ENCODE data around the gene BRD9. TPM values are rescaled to one million over a fixed set of nuclear protein-coding genes. Genes with fewer than 3 reads are reported as not detected.

The BRD9 gene
- total and polyA plus RNA-seq, 2 donors (not counting 3 experiments of a cell fraction or from before 2014, with no cell fraction given), result 17.6 to 67.6 TPM

- Histone ChIP-seq H3K79me2 (ENCODE audit: control insufficient read depth, insufficient read depth, low read length) (peaks cover 68% of the 10 kb centered on the region), H2AFZ (ENCODE audit: low read depth, low read length) (no peak overlapping the region), H3K4me2 (ENCODE audit: insufficient read depth, low read length) (no peak overlapping the region), H3K27ac (ENCODE audit: insufficient read depth, low read depth, low read length) (no peak overlapping the region), H3K9me1 (replicated peaks; ENCODE audit: control insufficient read depth, extremely low read depth, insufficient read depth, low read length) (no peaks in the 10 kb centered on the region), H3K4me3 (replicated peaks in 1 of 3; ENCODE audit: insufficient read depth in 1 of 3, low read depth in 1 of 3, low read length in 3 of 3) (no peak overlapping the region), H4K20me1 (replicated peaks; ENCODE audit: control insufficient read depth, extremely low read depth, insufficient read depth, low read length) (no peaks in the 10 kb centered on the region), H3K27me3 (ENCODE audit: control insufficient read depth in 2 of 2, insufficient read depth in 2 of 2, low read length in 2 of 2) (no peaks in the 10 kb centered on the region), H3K9ac (replicated peaks; ENCODE audit: extremely low read depth, insufficient read depth, low read length) (no peak overlapping the region), H3K4me1 (ENCODE audit: control insufficient read depth, extremely low read depth, insufficient read depth, low read length) (peaks cover 9% of the 10 kb centered on the region), H3K36me3 (ENCODE audit: control insufficient read depth in 2 of 2, extremely low read depth in 1 of 2, insufficient read depth in 2 of 2, low read length in 2 of 2) (peaks cover 3 to 54% of the 10 kb centered on the region in 2 experiments), H3K9me3 (replicated peaks; ENCODE audit: control insufficient read depth, insufficient read depth, low read length) (no peaks in the 10 kb centered on the region)
- no TSS peak for BruUV-seq (replicated peaks)
- no peak for FAIRE-seq
- CTCF ChIA-PET, result no interaction called here
- TF ChIP-seq, protein P1, sequence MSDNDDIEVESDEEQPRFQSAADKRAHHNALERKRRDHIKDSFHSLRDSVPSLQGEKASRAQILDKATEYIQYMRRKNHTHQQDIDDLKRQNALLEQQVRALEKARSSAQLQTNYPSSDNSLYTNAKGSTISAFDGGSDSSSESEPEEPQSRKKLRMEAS (IDR thresholded peaks at IDR 0.05; ENCODE audit: insufficient read depth, insufficient read length), result no peak
- TF ChIP-seq MYC (IDR thresholded peaks at IDR 0.05; ENCODE audit: low read depth, low read length), result no peak
- TF ChIP-seq FOS (IDR thresholded peaks at IDR 0.05; ENCODE audit: borderline replicate concordance, insufficient read depth, low read length), result no peak
- DNase-seq (ENCODE audit: low read depth, low spot score), result no peak
- dilution Hi-C loops (cut with MboI; ENCODE audit: extremely low pct_ligation_motif_present, low sequenced_read_pairs) (no loop called here), intact Hi-C loops (cut with micrococcal nuclease) (no loop called here)
- POLR2A ChIA-PET, result no interaction called here
Measured at GRCh38 chr5:888638-889035, 4.0 kb downstream of the BRD9 start.

- no peak overlapping the region for H3K4me2 ChIP-seq (ENCODE audit: insufficient read depth, low read length)
- H3K9me3 ChIP-seq (replicated peaks; ENCODE audit: control insufficient read depth, insufficient read depth, low read length), result no peaks in the 10 kb centered on the region
- no peak overlapping the region for H3K9ac ChIP-seq (replicated peaks; ENCODE audit: extremely low read depth, insufficient read depth, low read length)
- no TSS peak for BruUV-seq (replicated peaks)
- intact Hi-C loops (cut with micrococcal nuclease) (no loop called here), dilution Hi-C loops (cut with MboI; ENCODE audit: extremely low pct_ligation_motif_present, low sequenced_read_pairs) (no loop called here)
- FAIRE-seq (no peak), DNase-seq (ENCODE audit: low read depth, low spot score) (no peak)
- peaks cover 3 to 59% of the 10 kb centered on the region in 2 experiments for H3K36me3 ChIP-seq (ENCODE audit: control insufficient read depth in 2 of 2, extremely low read depth in 1 of 2, insufficient read depth in 2 of 2, low read length in 2 of 2)
- no peak overlapping the region for H2AFZ ChIP-seq (ENCODE audit: low read depth, low read length)
- peaks cover 4% of the 10 kb centered on the region for H3K4me1 ChIP-seq (ENCODE audit: control insufficient read depth, extremely low read depth, insufficient read depth, low read length)
- no peak overlapping the region for H3K4me3 ChIP-seq (replicated peaks in 1 of 3; ENCODE audit: insufficient read depth in 1 of 3, low read depth in 1 of 3, low read length in 3 of 3)
- TF ChIP-seq JUN (IDR thresholded peaks at IDR 0.05; ENCODE audit: borderline replicate concordance, insufficient read depth, insufficient read length, low read depth) (no peak), FOS (IDR thresholded peaks at IDR 0.05; ENCODE audit: borderline replicate concordance, insufficient read depth, low read length) (no peak), POLR2AphosphoS5 (IDR thresholded peaks at IDR 0.05; ENCODE audit: insufficient read depth, low read depth, low read length) (no peak), GATA2 (IDR thresholded peaks at IDR 0.05; ENCODE audit: insufficient read depth, insufficient read length, low read depth, low read length) (no peak)
- TF ChIP-seq, protein P2, sequence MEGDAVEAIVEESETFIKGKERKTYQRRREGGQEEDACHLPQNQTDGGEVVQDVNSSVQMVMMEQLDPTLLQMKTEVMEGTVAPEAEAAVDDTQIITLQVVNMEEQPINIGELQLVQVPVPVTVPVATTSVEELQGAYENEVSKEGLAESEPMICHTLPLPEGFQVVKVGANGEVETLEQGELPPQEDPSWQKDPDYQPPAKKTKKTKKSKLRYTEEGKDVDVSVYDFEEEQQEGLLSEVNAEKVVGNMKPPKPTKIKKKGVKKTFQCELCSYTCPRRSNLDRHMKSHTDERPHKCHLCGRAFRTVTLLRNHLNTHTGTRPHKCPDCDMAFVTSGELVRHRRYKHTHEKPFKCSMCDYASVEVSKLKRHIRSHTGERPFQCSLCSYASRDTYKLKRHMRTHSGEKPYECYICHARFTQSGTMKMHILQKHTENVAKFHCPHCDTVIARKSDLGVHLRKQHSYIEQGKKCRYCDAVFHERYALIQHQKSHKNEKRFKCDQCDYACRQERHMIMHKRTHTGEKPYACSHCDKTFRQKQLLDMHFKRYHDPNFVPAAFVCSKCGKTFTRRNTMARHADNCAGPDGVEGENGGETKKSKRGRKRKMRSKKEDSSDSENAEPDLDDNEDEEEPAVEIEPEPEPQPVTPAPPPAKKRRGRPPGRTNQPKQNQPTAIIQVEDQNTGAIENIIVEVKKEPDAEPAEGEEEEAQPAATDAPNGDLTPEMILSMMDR (IDR thresholded peaks at IDR 0.05; ENCODE audit: extremely low read depth in 1 of 2, insufficient read depth in 1 of 2, low read depth in 1 of 2, low read length in 2 of 2), result no peak
- H3K27me3 ChIP-seq (ENCODE audit: control insufficient read depth in 2 of 2, insufficient read depth in 2 of 2, low read length in 2 of 2), result no peaks in the 10 kb centered on the region
- ChIA-PET CTCF (interaction anchor here (1.0 kb wide), 1 partner anchor 13 kb away, joined by 3 read pairs; no protein-coding TSS in a partner anchor), POLR2A (no interaction called here)
- no peaks in the 10 kb centered on the region for H4K20me1 ChIP-seq (replicated peaks; ENCODE audit: control insufficient read depth, extremely low read depth, insufficient read depth, low read length)
- H3K9me1 ChIP-seq (replicated peaks; ENCODE audit: control insufficient read depth, extremely low read depth, insufficient read depth, low read length), result no peaks in the 10 kb centered on the region
- peaks cover 68% of the 10 kb centered on the region for H3K79me2 ChIP-seq (ENCODE audit: control insufficient read depth, insufficient read depth, low read length)
- H3K27ac ChIP-seq (ENCODE audit: insufficient read depth, low read depth, low read length), result no peak overlapping the region
Measured at GRCh38 chr5:887947-888637, 4.5 kb downstream of the BRD9 start.

Measured in endothelial cell of umbilical vein (primary cell).